ENCODE results near the gene TESMIN. TPM values are rescaled to one million over a fixed set of nuclear protein-coding genes. Genes with fewer than 3 reads are reported as not detected.

Gene TESMIN
- total and polyA plus RNA-seq, 2 of the 13 experiments (the other 11 are each of a cell fraction or from before 2014, with no cell fraction given) = 0.15 to 0.45 TPM

DNA sequence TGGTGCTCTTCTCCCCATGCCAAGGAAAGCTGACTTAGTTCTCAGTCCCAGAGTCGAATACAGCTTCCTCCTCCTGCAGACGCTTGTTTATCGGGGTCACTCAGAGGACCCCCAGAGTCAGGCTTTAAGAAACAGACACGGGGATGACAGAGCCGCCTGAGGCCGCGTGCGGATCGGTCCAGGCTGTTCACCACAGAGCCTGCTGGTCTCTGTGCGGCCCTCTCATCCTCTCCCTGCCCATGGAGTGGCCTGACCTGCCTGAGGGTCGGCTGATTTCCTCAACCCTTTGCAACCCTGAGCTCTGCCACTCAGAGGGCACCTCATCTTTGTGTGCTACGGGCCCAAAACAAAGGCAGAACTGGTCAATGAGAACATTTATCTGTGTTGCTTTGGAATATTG, 64.8 kb downstream of the TESMIN start (continued):
- TF ChIP-seq REXO4 (CRISPR knock-in tag; IDR thresholded peaks at IDR 0.05; ENCODE audit: borderline replicate concordance) = no peak
- TF ChIP-seq FOSL1 (CRISPR knock-in tag; IDR thresholded peaks at IDR 0.05; ENCODE audit: borderline replicate concordance) = no peak
- TF ChIP-seq ATM (IDR thresholded peaks at IDR 0.05; ENCODE audit: borderline replicate concordance) = no peak
- TF ChIP-seq EP300 (IDR thresholded peaks at IDR 0.05; ENCODE audit: low read depth in 2 of 2, low read length in 2 of 2) = no peak
- TF ChIP-seq EP300 (CRISPR knock-in tag; IDR thresholded peaks at IDR 0.05; ENCODE audit: borderline replicate concordance) = no peak
- no peak for TF ChIP-seq PRDM15 (CRISPR knock-in tag; IDR thresholded peaks at IDR 0.05)
- no peak for TF ChIP-seq ZNF772 (CRISPR knock-in tag; IDR thresholded peaks at IDR 0.05)
- TF ChIP-seq TRIM24 (CRISPR knock-in tag; IDR thresholded peaks at IDR 0.05) = no peak
- no peak for TF ChIP-seq ZNF704 (CRISPR knock-in tag; IDR thresholded peaks at IDR 0.05; ENCODE audit: borderline replicate concordance)

Measured in HepG2 (cell line).